Fibroblast of the aortic adventitia (primary cell): ENCODE measurements around the gene SCLY. TPM values are rescaled to one million over a fixed set of nuclear protein-coding genes. Genes with fewer than 3 reads are reported as not detected.

ENCODE experiments used
- DNase-seq: peaks from one replicate; pipeline ENCODE4 v3.0.0-alpha.2; 2010; ENCODE audit warnings: low read depth
- H3K4me3 ChIP-seq: 2 replicates; pipeline ENCODE4 v1.5.1; 2011; ENCODE audit warnings: low read depth, mild to moderate bottlenecking, control low read depth, low read length, moderate library complexity
- CTCF ChIP-seq: IDR thresholded peaks from 2 replicates; pipeline ENCODE4 v1.5.1; 2011; ENCODE audit warnings: mild to moderate bottlenecking, low read length, control low read depth, inconsistent platforms; ENCODE audit not compliant: insufficient read depth
- total RNA-seq: library from RNA; depleted of rRNA; stranded (reverse); fragments of >200 nt; gene quantifications from 2 replicates; pipeline ENCODE4 v1.2.3, GENCODE V29; 2012; ENCODE audit warnings: low replicate concordance

The SCLY gene
- total RNA-seq, 1 donor, result 13.0 TPM

- no peak for TF ChIP-seq CTCF
- H3K4me3 ChIP-seq, result no peak overlapping the region
- no peak for DNase-seq
Observed at GRCh38 chr2:238123218-238123971, 62.6 kb downstream of the SCLY start.

GRCh38 chr2:238123991-238124470 is 63.2 kb downstream of the SCLY start:
- no peak for TF ChIP-seq CTCF
- no peak for DNase-seq
- no peak overlapping the region for H3K4me3 ChIP-seq

- H3K4me3 ChIP-seq, result no peak overlapping the region
- DNase-seq, result no peak
- no peak for TF ChIP-seq CTCF
Observed at GRCh38 chr2:238124488-238125126, 63.8 kb downstream of the SCLY start.

- TF ChIP-seq CTCF, result no peak
- no peak for DNase-seq
- no peak overlapping the region for H3K4me3 ChIP-seq
Observed at GRCh38 chr2:238125127-238125885, 64.5 kb downstream of the SCLY start.

DNA sequence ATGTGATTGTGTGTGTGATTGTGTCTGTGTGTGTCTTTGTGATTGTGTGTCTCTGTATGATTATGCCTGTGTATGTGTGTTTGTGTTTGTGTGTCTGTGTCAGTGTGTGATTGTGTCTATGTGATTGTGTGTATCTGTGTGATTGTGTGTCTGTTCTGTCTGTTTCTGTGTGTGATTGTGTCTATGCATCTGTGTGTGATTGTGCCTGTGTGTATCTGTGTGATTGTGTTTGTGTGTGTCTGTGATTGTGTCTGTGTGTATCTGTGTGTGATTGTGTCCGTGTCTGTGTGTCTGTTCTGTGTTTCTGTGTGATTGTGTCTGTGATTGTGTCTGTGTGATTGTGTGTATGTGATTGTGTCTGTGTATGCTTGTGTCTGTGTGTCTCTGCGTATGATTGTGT is 65.5 kb downstream of the SCLY start:
- TF ChIP-seq CTCF, result no peak
- no peak for DNase-seq

DNA sequence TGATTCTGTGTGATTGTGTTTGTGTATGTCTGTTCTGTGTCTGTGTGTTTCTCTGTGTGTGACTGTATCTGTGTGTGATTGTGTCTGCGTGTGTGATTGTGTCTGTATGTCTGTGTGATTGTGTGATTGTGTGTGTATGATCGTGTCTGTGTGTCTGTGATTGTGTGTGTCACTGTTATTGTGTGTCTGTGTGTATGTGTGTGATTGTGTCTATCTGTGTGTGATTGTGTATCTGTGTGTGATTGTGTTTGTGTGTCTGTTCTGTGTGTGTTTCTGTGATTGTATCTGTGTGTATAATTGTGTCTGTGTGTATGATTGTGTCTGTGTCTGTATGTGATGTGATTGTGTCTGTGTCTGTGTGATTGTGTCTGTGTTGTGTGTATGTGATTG is 66.0 kb downstream of the SCLY start:
- DNase-seq, result no peak
- no peak for TF ChIP-seq CTCF
- H3K4me3 ChIP-seq, result no peak overlapping the region

More for the DNA sequence above, 65.5 kb downstream of the SCLY start:
- H3K4me3 ChIP-seq, result no peak overlapping the region
